Common myeloid progenitor, CD34-positive (primary cell): ENCODE results near the gene SKIC8. TPM values are rescaled to one million over a fixed set of nuclear protein-coding genes. Genes with fewer than 3 reads are reported as not detected.

ENCODE experiments used
- CTCF ChIA-PET: fragments of 350-600 bp; sonication (Branson Sonifier 250); formaldehyde crosslinking; loops from one replicate; lab custom pipeline; 2021; ENCODE audit warnings: antibody characterized with exemption; lab: Charles Lee
- POLR2A ChIA-PET: fragments of 350-600 bp; sonication (Branson Sonifier 250); formaldehyde crosslinking; loops from one replicate; lab custom pipeline; 2021; ENCODE audit warnings: antibody characterized with exemption; lab: Charles Lee
- DNase-seq, 3 donors: peaks; one replicate each; pipeline versions ENCODE4 v3.0.0 to v3.0.0-alpha.2; 2013
- H3K27ac ChIP-seq, 2 experiments: 1 replicate in 1 of 2; 2 replicates in 1 of 2; pipeline ENCODE4 v1.7.0; 2013; ENCODE audit warnings: inconsistent platforms in 2 of 2, low read length in 2 of 2, mild to moderate bottlenecking in 2 of 2, low read depth in 1 of 2, moderate library complexity in 1 of 2; ENCODE audit not compliant: severe bottlenecking in 2 of 2, insufficient read depth in 1 of 2, poor library complexity in 1 of 2
- H3K27me3 ChIP-seq, 5 experiments: replicated peaks in 2 of 5; 1 replicate in 3 of 5; 2 replicates in 2 of 5; pipeline versions ENCODE4 v1.6.1 to v1.7.0; 2013; ENCODE audit warnings: low read length in 4 of 5, mild to moderate bottlenecking in 2 of 5, moderate library complexity in 2 of 5, inconsistent platforms in 1 of 5; ENCODE audit not compliant: insufficient read depth in 5 of 5, control insufficient read depth in 4 of 5
- H3K36me3 ChIP-seq, 4 experiments: 1 replicate in 2 of 4; 2 replicates in 2 of 4; pipeline versions ENCODE4 v1.6.1 to v1.7.0; 2013; ENCODE audit warnings: low read length in 3 of 4, control low read depth in 1 of 4, mild to moderate bottlenecking in 1 of 4; ENCODE audit not compliant: control insufficient read depth in 4 of 4, insufficient read depth in 4 of 4
- H3K4me1 ChIP-seq, 4 experiments: 1 replicate in 3 of 4; 2 replicates in 1 of 4; pipeline versions ENCODE4 v1.6.1 to v1.7.1; 2013; ENCODE audit warnings: low read length in 3 of 4, mild to moderate bottlenecking in 3 of 4, control low read depth in 1 of 4, inconsistent platforms in 1 of 4, moderate library complexity in 1 of 4; ENCODE audit not compliant: control insufficient read depth in 4 of 4, insufficient read depth in 4 of 4; ENCODE audit errors: control extremely low read depth in 1 of 4
- H3K4me3 ChIP-seq, 7 experiments: 1 replicate in 4 of 7; 2 replicates in 3 of 7; pipeline versions ENCODE4 v1.5.1 to v1.7.0; 2013; ENCODE audit warnings: mild to moderate bottlenecking in 7 of 7, low read length in 6 of 7, moderate library complexity in 6 of 7, inconsistent platforms in 2 of 7, low read depth in 2 of 7, control low read depth in 1 of 7; ENCODE audit not compliant: insufficient read depth in 4 of 7, control insufficient read depth in 1 of 7; ENCODE audit errors: extremely low read depth in 1 of 7
- H3K9me3 ChIP-seq, 5 experiments: 1 replicate in 4 of 5; 2 replicates in 1 of 5; pipeline versions ENCODE4 v1.6.1 to v1.7.1; 2013; ENCODE audit warnings: low read length in 4 of 5, mild to moderate bottlenecking in 2 of 5, inconsistent platforms in 1 of 5, low read depth in 1 of 5, moderate library complexity in 1 of 5; ENCODE audit not compliant: control insufficient read depth in 4 of 5, insufficient read depth in 2 of 5; ENCODE audit errors: control extremely low read depth in 1 of 5
- WGBS: methylation state at CpG from one replicate; pipeline ENCODE4 v1.1.5; 2013; ENCODE audit not compliant: insufficient coverage; 5-methylcytosine and 5-hydroxymethylcytosine counted together
- polyA plus RNA-seq: library from polyadenylated mRNA; unstranded; fragments of 120-200 nt; gene quantifications from one replicate; pipeline ENCODE4 v1.2.1, GENCODE V29; 2013

The SKIC8 gene
- 63.9 TPM for polyA plus RNA-seq

DNA sequence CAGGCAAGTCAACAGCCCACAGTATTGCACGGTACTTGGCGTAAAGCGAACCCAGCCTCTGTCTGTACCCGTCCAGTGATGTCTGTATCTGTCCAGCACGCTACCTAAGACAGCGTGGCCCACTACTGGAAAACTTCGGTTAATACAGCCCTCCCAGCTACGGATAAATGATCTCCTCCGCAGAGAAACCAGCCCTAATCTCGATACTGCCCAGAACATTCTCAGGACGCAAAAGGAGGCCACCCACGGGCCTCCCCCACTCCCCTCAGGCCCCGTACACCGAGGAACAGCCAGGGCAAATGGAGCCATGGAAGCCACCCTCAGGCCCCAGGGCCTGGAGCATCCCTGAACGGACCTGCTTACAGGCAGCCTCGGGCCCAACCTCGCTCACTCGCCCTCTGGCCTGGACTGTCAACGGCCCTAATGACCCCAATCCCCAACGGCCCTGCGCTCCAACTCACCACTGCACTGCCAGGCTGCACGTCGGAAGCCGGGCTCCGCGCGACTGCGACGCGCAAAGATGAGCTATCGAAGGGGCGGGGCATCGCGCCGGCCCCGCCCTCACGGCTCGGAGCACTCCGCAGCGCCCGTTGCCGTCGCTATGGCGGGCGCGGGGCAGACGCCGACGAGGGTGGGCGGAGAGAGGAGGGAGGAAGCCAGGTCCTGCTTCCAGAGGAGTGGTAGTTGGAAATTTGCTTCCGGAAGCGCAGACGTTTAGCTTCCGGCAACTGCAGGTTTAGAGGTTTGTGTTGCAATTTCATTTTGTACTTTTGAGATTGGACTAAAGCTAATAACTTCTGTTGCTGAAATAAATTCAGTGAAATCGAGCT, at the start of gene SKIC8:
SKIC8 (minus strand) TSS at position 509 of the 830 bp plus-strand sequence. CDS start 3,923 bp downstream, outside the sequence.
- H3K9me3 ChIP-seq = no peaks in the 10 kb centered on the region
- H3K4me1 ChIP-seq = peaks cover 12 to 25% (median 17%) of the 10 kb centered on the region in 4 experiments
- POLR2A ChIA-PET = interaction anchor here (0.6 to 1.0 kb wide), 5 partner anchors 10 to 179 kb away, joined by 3 to 6 read pairs (median 4); partner anchors contain the start of gene DNAJA4
- peak within 1 kb of the TSS; percentile 83 to 100 (median 92) for H3K4me3 ChIP-seq
- H3K27ac ChIP-seq = peak within 1 kb of the TSS; percentile 85 to 93
- 0% methylated on average over 40 of the region's 55 CpGs for WGBS
- H3K36me3 ChIP-seq = peaks cover 0 to 10% (median 6%) of the 10 kb centered on the region in 4 experiments
- CTCF ChIA-PET = interaction anchor here (0.9 to 1.0 kb wide), 4 partner anchors 9 to 123 kb away, joined by 3 read pairs; no protein-coding TSS in a partner anchor
- DNase-seq = peak; percentile 88 to 94 (median 93)
- H3K27me3 ChIP-seq = no peaks in the 10 kb centered on the region

DNA sequence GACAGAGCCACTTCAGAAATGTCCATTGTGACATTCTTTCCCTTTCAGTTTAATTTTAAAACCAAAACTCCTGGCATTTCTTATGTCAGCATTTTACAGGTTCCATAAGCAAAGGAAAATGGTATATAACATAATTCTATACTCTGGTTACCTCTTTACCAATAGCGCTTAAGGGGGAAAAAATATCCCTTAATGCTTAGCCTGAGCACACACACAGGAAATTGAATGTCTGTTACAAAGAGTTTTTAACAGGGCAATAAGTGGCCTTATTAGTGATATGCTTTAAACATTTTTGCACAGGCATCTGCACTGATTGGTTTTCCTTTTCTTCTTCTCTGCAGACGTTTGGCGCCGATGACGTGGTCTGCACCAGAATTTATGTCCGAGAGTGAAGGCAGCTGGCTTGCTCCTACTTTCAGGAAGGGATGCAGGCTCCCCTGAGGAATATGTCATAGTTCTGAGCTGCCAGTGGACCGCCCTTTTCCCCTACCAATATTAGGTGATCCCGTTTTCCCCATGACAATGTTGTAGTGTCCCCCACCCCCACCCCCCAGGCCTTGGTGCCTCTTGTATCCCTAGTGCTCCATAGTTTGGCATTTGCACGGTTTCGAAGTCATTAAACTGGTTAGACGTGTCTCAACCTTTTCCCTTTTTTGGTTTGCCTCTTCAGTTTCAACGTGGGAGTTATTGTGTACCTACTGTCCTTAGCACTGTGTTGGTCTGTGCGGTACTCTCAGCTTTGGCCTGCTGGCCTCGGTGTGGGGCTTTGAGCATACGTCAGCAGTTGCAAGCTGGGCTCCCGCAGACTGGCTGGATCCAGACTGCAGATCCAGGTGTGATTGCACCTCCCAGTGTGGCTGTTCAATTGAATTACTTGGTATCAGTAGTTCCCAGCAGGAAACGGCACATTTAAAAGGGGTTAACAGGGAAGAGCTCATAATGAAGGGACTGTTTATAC, 48.5 kb upstream of the SKIC8 start:
- Histone ChIP-seq H3K9me3 (no peaks in the 10 kb centered on the region), H3K27ac (no peak overlapping the region), H3K27me3 (peaks cover 0 to 10% (median 7%) of the 10 kb centered on the region in 5 experiments), H3K4me1 (no peaks in the 10 kb centered on the region), H3K4me3 (no peak overlapping the region), H3K36me3 (no peaks in the 10 kb centered on the region)
- CTCF ChIA-PET = interaction anchor here (0.8 kb wide), 1 partner anchor 49 kb away, joined by 3 read pairs; no protein-coding TSS in a partner anchor
- POLR2A ChIA-PET = interaction anchor here (0.7 kb wide), 1 partner anchor 23 kb away, joined by 3 read pairs; no protein-coding TSS in a partner anchor
- DNase-seq = no peak
- WGBS = 94% methylated on average over 10 of the region's 17 CpGs

DNA sequence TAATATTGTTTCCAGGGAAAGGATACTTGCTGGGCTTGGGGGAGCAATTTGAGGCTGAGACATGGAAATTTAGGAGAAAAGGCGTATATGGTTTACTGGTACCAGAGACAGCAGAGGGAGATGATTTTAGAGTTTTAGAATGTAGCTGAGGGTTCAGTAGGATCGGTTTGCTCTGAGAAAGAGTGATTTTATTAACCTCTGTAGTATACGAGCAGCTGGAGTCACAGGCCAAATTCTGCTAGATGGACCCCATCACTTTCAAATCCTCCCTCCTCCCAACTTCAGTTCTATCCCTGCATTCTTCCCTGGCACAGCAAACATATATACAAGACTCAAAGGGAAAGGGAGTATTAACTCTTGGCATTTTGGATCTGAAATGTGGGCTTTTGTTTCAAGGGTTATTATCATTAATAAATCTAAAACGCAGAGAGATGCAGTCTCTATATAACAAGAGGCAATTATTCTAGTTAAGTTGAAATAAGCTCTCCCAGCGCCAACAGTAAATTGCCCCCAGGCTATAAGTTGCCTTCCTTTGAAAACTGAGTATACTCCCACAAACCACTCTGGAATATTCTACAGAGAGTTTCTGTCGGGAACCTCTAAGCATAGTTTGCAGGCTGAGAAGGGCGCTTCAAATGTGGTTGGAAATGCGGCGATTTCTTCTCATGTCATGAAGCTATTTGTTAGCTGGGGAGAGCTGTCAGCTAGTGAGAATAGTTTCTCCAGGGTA, 46.2 kb upstream of the SKIC8 start:
- H3K9me3 ChIP-seq = no peaks in the 10 kb centered on the region
- peaks cover 0 to 29% (median 24%) of the 10 kb centered on the region in 5 experiments for H3K27me3 ChIP-seq
- no peak for DNase-seq
- H3K36me3 ChIP-seq = no peaks in the 10 kb centered on the region
- H3K27ac ChIP-seq = no peak overlapping the region
- ChIA-PET POLR2A (interaction anchor here (0.6 kb wide), 1 partner anchor 236 kb away, joined by 3 read pairs; no protein-coding TSS in a partner anchor), CTCF (interaction anchor here (2.1 kb wide), 1 partner anchor 17 kb away, joined by 4 read pairs; no protein-coding TSS in a partner anchor)
- WGBS = 99% methylated on average over 6 of the region's 9 CpGs
- peaks cover 0 to 11% (median 8%) of the 10 kb centered on the region in 4 experiments for H3K4me1 ChIP-seq
- H3K4me3 ChIP-seq = no peak overlapping the region

DNA sequence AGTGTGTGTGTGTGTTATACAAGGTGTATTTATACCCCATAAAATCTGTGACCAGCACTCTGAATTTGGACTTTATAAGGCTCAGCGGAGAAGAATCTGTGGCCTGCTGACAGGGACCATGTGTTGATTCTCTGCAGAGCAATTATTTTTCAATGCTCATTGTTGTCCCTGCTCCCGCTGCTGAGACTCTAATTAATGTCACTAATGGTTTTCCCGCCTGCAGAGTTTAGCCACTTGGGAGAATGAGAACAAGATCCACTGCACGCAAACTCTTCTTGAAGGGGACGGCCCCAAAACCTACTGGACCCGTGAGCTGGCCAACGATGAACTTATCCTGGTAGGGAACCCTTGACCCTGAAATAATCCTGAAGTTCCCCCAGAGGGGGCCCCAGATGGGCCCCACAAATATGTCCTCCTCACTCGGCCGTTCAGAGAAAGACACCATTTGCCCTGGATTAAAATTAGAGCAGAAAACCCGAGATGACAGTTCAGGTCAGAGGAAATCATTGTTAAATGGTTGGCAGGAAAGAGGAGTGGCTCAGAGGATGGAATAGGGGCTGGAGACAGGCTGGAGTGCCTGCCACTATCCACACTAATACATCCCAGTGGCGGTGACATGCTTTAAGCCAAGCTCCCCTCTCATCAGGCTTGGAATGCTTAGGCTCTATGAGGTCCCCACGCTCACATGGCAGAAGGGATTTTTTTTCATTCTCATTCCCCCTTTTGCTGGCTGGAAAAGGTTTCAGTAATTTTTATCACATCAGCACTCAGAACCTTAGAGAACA, 44.1 kb upstream of the SKIC8 start:
- 94% methylated on average over 11 of the region's 12 CpGs for WGBS
- Histone ChIP-seq H3K4me3 (no peak overlapping the region), H3K36me3 (no peaks in the 10 kb centered on the region), H3K4me1 (peaks cover 0 to 19% (median 12%) of the 10 kb centered on the region in 4 experiments), H3K27me3 (peaks cover 0 to 49% (median 31%) of the 10 kb centered on the region in 5 experiments), H3K9me3 (no peaks in the 10 kb centered on the region), H3K27ac (no peak overlapping the region)
- ChIA-PET CTCF (interaction anchor here (0.6 kb wide), 1 partner anchor 16 kb away, joined by 3 read pairs; no protein-coding TSS in a partner anchor), POLR2A (no interaction called here)
- no peak for DNase-seq

DNA sequence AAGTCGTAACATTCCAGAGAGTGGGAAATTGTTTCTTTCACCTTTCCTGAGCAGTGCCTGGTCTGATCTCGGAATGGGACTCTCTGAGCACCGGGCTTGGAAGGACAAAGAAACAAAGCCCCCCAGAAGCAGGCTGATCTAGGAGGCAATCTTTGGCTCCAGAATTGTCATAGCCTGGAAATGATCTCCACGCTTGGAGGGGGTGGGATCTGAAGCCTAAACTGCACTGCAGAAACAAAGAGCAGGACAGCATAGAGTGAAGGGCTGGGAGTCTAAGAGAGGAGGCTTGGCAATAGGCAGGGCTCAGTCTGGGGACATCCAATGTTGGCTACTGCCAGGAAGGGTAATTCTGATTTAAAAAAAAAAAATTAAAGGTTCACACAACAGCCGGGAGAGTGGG, 42.6 kb upstream of the SKIC8 start:
- Histone ChIP-seq H3K27ac (no peak overlapping the region), H3K4me1 (peaks cover 0 to 19% (median 12%) of the 10 kb centered on the region in 4 experiments), H3K9me3 (no peaks in the 10 kb centered on the region), H3K36me3 (no peaks in the 10 kb centered on the region), H3K27me3 (peaks cover 0 to 64% (median 32%) of the 10 kb centered on the region in 5 experiments), H3K4me3 (no peak overlapping the region)
- 93% methylated on average over 3 of the region's 5 CpGs for WGBS
- CTCF ChIA-PET = interaction anchor here (1.0 kb wide), 1 partner anchor 11 kb away, joined by 3 read pairs; no protein-coding TSS in a partner anchor
- POLR2A ChIA-PET = no interaction called here
- no peak for DNase-seq
